Tibial artery (tissue), 4 donors: Measurements from ENCODE around the gene CISD2.
"Not testable (repeated sequence)": the region's sequence is repeated elsewhere in the genome, so short reads cannot be mapped to it uniquely, and the experiment has no call there.

Experiments
- DNase-seq, 2 donors: peaks; one replicate each; pipeline ENCODE4 v3.0.0-alpha.2; 2019
- H3K27ac ChIP-seq, 2 donors: fragments of 200-600 bp; sonication (generic) in 1 of 2; 1 replicate in 1 of 2; 2 replicates in 1 of 2; pipeline ENCODE4 v1.5.1; 2018 to 2019; ENCODE audit warnings: mild to moderate bottlenecking in 1 of 2
- H3K27me3 ChIP-seq, 2 donors: fragments of 200-600 bp; sonication (generic) in 1 of 2; one replicate each; pipeline versions ENCODE4 v1.5.1 to v1.6.0; 2016 to 2019
- H3K36me3 ChIP-seq, 3 donors: fragments of 200-600 bp; sonication (generic) in 2 of 3; one replicate each; pipeline ENCODE4 v1.5.1; 2016 to 2019; ENCODE audit warnings: mild to moderate bottlenecking in 2 of 3
- H3K4me1 ChIP-seq, 4 donors: fragments of 200-600 bp; sonication (generic) in 2 of 4; 1 replicate in 3 of 4; 2 replicates in 1 of 4; pipeline ENCODE4 v1.5.1; 2016 to 2019
- H3K4me3 ChIP-seq, 2 donors: fragments of 200-600 bp; sonication (generic) in 1 of 2; 1 replicate in 1 of 2; 2 replicates in 1 of 2; pipeline ENCODE4 v1.5.1; 2018 to 2019; ENCODE audit warnings: mild to moderate bottlenecking in 2 of 2
- H3K9me3 ChIP-seq, 3 donors: fragments of 200-600 bp; sonication (generic) in 1 of 3; one replicate each; pipeline ENCODE4 v1.5.1; 2016 to 2019
- intact Hi-C: fragments of 100-400 bp; cut with DNase I; formaldehyde crosslinking; loops from one replicate; pipeline ENCODE4 v1.15.0; 2023; ENCODE audit warnings: low total_unique reads
- TF ChIP-seq, protein P1 (sequence below), 2 experiments: fragments of 200-600 bp in 1 of 2; fragments of 450-650 bp in 1 of 2; IDR thresholded peaks; one replicate each; pipeline ENCODE4 v1.5.1; 2017 to 2019; ENCODE audit warnings: antibody characterized with exemption in 2 of 2, mild to moderate bottlenecking in 1 of 2, moderate library complexity in 1 of 2

Gene CISD2, protein sequence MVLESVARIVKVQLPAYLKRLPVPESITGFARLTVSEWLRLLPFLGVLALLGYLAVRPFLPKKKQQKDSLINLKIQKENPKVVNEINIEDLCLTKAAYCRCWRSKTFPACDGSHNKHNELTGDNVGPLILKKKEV

DNA sequence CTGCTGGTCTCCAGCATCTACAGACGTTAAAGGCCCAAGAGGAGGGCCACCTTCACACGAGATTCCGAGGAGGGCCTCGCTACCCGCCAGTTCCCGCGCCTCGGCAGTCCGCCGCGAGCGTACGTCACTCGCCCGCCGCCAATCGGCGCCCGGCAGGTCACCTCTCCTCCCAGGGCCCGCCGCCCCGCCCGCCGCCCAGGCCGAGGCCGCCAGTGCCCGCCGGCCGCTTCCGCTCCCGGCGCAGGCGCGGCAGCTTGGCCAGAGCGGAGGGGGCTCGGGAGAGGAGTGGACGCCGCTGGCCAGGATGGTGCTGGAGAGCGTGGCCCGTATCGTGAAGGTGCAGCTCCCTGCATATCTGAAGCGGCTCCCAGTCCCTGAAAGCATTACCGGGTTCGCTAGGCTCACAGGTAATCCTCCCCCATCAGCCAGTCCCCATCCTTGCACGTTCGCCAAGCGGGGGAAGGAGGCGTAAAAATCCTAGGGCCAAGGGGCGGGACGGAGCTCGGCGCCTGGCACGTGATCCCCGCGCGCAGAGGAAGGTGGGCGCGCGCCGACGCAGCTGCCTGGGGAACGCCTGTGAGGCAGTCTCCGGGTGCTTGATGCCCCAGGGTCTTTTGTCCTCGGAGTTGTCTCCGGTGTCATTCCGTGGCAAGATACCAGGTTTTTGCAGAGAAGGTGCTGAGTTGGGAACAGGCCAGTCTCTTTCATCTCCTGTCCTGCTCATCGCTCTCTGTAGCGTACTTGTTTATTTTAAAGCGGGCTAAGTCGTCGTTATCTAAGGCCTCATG, at the start of gene CISD2:
TSS of gene CISD2 (plus strand) at position 212 of the 788 bp plus-strand sequence. CDS start at position 305, 93 bp downstream.
- DNase-seq, result peak; percentile 90 to 96
- Histone ChIP-seq H3K4me1 (peaks cover 0 to 29% (median 2%) of the 10 kb centered on the region in 4 donors), H3K4me3 (peak within 1 kb of the TSS; percentile 64 to 72), H3K27ac (peak within 1 kb of the TSS; percentile 93 to 97), H3K36me3 (no peaks in the 10 kb centered on the region), H3K9me3 (no peaks in the 10 kb centered on the region), H3K27me3 (no peaks in the 10 kb centered on the region)
- intact Hi-C loops, result loop anchor here (1.0 to 5.0 kb wide), 3 partner anchors 42 to 148 kb away; partner anchors contain the start of genes MANBA, SLC9B1 and UBE2D3
- TF ChIP-seq, protein P1, sequence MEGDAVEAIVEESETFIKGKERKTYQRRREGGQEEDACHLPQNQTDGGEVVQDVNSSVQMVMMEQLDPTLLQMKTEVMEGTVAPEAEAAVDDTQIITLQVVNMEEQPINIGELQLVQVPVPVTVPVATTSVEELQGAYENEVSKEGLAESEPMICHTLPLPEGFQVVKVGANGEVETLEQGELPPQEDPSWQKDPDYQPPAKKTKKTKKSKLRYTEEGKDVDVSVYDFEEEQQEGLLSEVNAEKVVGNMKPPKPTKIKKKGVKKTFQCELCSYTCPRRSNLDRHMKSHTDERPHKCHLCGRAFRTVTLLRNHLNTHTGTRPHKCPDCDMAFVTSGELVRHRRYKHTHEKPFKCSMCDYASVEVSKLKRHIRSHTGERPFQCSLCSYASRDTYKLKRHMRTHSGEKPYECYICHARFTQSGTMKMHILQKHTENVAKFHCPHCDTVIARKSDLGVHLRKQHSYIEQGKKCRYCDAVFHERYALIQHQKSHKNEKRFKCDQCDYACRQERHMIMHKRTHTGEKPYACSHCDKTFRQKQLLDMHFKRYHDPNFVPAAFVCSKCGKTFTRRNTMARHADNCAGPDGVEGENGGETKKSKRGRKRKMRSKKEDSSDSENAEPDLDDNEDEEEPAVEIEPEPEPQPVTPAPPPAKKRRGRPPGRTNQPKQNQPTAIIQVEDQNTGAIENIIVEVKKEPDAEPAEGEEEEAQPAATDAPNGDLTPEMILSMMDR (IDR thresholded peaks at IDR 0.05), result peak in 1 of 2 experiments; percentile 15

DNA sequence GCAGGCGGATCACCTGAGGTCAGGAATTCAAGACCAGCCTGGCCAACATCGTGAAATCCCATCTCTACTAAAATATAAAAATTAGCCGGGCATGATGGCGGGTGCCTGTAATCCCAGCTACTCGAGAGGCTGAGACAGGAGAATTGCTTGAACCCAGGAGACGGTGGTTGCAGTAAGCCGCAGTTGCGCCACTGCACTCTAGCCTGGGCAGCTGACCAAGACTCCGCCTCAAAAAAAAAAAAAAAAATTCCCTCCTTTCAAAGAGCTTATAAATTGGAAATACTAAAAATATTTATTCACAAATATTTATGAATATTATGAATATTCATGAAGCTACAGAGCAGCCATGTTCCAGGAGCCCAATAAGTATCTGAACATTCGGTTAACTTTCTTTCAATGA, 49.7 kb upstream of the CISD2 start:
- H3K4me3 ChIP-seq, H3K27ac ChIP-seq, H3K27me3 ChIP-seq, DNase-seq, intact Hi-C loops, H3K9me3 ChIP-seq, H3K36me3 ChIP-seq: not testable (repeated sequence)
- peaks cover 0 to 100% (median 58%) of the 10 kb centered on the region in 4 donors for H3K4me1 ChIP-seq

DNA sequence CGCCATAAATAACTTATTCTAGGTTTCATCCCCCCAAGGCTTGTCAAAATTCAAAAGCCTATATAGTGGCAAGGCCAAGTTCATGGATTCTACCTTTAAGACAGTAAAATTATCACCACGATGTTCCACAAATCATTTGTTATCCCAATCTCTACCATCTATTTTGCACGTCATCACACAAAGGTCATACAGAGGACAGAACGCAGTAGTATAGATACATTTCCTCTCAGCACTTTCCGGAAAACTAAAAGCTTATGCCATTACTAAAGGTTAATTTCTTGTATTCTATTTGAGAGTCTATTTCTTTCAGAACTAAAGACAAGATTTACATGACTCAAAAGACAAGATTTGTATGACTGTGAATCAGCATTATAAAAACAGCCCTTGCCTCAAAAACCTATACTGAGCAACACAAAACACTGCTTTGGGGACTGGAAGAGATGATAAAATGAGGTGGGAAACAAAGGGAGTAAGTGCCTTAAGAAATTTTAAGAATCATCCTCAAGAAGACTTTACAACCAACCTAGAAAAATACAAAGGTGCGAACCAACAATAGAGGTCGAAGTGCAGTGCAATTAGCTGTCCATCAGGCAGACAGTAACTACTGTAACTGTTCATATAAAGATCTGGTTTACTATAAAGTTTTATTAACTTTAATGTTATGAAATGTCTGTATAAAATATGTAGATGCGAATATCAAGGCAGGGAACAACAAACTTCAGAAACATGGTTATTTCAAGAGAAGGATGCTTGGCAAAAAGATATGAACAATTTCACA, 49.0 kb upstream of the CISD2 start:
- TF ChIP-seq, protein P1 (IDR thresholded peaks at IDR 0.05), result no peak
- intact Hi-C loops, result loop anchor here (10.0 kb wide), 1 partner anchor 55 kb away; the partner anchor contains the start of gene MANBA
- Histone ChIP-seq H3K27me3 (no peaks in the 10 kb centered on the region), H3K4me1 (peaks cover 0 to 94% (median 59%) of the 10 kb centered on the region in 4 donors), H3K9me3 (no peaks in the 10 kb centered on the region), H3K27ac (peak overlapping the region in 1 of 2 donors; percentile 24), H3K36me3 (no peaks in the 10 kb centered on the region), H3K4me3 (no peak overlapping the region)
- no peak for DNase-seq

DNA sequence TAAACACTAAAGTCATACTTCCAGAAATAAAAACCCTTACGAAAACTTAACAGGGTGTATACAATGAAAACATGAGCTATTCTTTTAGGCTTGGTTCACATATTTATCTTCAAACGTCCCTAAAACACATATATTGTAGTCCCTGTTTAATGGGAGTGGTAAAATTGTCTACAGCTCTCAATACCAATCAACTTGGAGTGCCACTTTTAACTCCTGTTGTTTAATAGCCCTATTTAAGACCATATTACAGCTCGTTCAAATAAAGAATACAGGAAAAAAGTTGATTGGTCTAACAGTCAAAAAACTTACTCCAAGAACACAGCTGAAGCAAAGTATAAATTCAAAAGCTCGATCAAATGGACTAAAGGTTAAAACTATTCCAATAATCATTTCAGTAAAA, 45.3 kb upstream of the CISD2 start:
- TF ChIP-seq, protein P1 (IDR thresholded peaks at IDR 0.05), result no peak
- intact Hi-C loops, result loop anchor here (10.0 kb wide), 1 partner anchor 59 kb away; the partner anchor contains the start of gene MANBA
- Histone ChIP-seq H3K27me3 (no peaks in the 10 kb centered on the region), H3K27ac (peak overlapping the region in 1 of 2 donors; percentile 100), H3K36me3 (no peaks in the 10 kb centered on the region), H3K4me3 (peak overlapping the region; percentile 75 to 76), H3K4me1 (peaks cover 0 to 59% (median 36%) of the 10 kb centered on the region in 4 donors), H3K9me3 (no peaks in the 10 kb centered on the region)
- no peak for DNase-seq

DNA sequence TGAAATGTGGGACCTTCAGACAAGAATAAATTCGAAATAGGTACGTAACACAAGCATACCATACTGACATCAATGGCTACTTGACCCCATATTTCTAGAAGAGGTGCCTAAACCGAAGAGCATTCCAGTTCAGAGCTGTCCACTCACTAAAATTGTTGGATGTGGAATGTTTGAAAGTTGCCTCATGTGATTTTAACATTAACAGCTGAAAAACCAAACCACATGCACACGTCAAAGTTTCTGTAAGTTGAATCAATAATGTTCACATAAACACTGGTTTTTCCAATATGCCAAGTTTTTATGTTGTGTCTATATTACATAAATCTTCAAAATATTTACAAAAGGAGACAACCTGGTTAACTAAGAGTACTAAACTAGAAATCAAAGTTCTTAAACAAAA, 44.9 kb upstream of the CISD2 start:
- no peaks in the 10 kb centered on the region for H3K36me3 ChIP-seq
- peaks cover 0 to 59% (median 32%) of the 10 kb centered on the region in 4 donors for H3K4me1 ChIP-seq
- peak overlapping the region; percentile 99 to 100 for H3K27ac ChIP-seq
- peak overlapping the region; percentile 75 to 76 for H3K4me3 ChIP-seq
- intact Hi-C loops, result loop anchor here (10.0 kb wide), 1 partner anchor 59 kb away; the partner anchor contains the start of gene MANBA
- H3K9me3 ChIP-seq, result no peaks in the 10 kb centered on the region
- DNase-seq, result no peak
- H3K27me3 ChIP-seq, result no peaks in the 10 kb centered on the region
- TF ChIP-seq, protein P1 (IDR thresholded peaks at IDR 0.05), result no peak
